Karpas-422 (cell line): ENCODE data around the gene NDUFS6. TPM values are rescaled to one million over a fixed set of nuclear protein-coding genes. Genes with fewer than 3 reads are reported as not detected.

ENCODE experiments used
- DNase-seq: peaks from one replicate; pipeline ENCODE4 v3.0.0-alpha.2; 2015
- H2AFZ ChIP-seq: fragments of 200-600 bp; sonication (generic); 2 replicates; pipeline ENCODE4 v1.6.1; 2014; ENCODE audit warnings: antibody characterized with exemption, low read length, mixed read lengths
- H3K27ac ChIP-seq: fragments of 200-600 bp; sonication (generic); 2 replicates; pipeline ENCODE4 v1.5.1; 2014; ENCODE audit warnings: mild to moderate bottlenecking, low read length, moderate library complexity
- H3K27me3 ChIP-seq: fragments of 200-600 bp; sonication (generic); 2 replicates; pipeline ENCODE4 v1.6.1; 2014; ENCODE audit warnings: low read length, mixed read lengths
- H3K36me3 ChIP-seq: fragments of 200-600 bp; sonication (generic); 2 replicates; pipeline ENCODE4 v1.6.1; 2014; ENCODE audit warnings: low read length, mixed read lengths; ENCODE audit not compliant: insufficient read depth
- H3K4me1 ChIP-seq: fragments of 200-600 bp; sonication (generic); 2 replicates; pipeline ENCODE4 v1.6.1; 2014; ENCODE audit warnings: mild to moderate bottlenecking, low read length, mixed read lengths
- H3K4me2 ChIP-seq: fragments of 200-600 bp; sonication (generic); 2 replicates; pipeline ENCODE4 v1.6.1; 2014; ENCODE audit warnings: low read length, low read depth, mild to moderate bottlenecking; ENCODE audit not compliant: poor library complexity, severe bottlenecking
- H3K4me3 ChIP-seq: fragments of 200-600 bp; sonication (generic); 2 replicates; pipeline ENCODE4 v1.5.1; 2014; ENCODE audit warnings: mild to moderate bottlenecking, antibody characterized with exemption, low read length, mixed read lengths
- H3K79me2 ChIP-seq: fragments of 200-600 bp; sonication (generic); 2 replicates; pipeline ENCODE4 v1.6.1; 2014; ENCODE audit warnings: mild to moderate bottlenecking, low read length, mixed read lengths
- H3K9ac ChIP-seq: fragments of 200-600 bp; sonication (generic); 2 replicates; pipeline ENCODE4 v1.6.0; 2014; ENCODE audit warnings: low read length
- H3K9me2 ChIP-seq: fragments of 200-600 bp; sonication (generic), shearing (Covaris generic); replicated peaks from 2 replicates; pipeline ENCODE4 v1.6.0; 2014; ENCODE audit warnings: mild to moderate bottlenecking, low read length, moderate library complexity; ENCODE audit not compliant: insufficient read depth
- H3K9me3 ChIP-seq: fragments of 300-700, 200-600 bp; sonication (generic); 2 replicates; pipeline ENCODE4 v1.6.1; 2014; ENCODE audit warnings: low read length, mixed read lengths
- H4K20me1 ChIP-seq: fragments of 200-600 bp; sonication (generic); 2 replicates; pipeline ENCODE4 v1.6.1; 2014; ENCODE audit warnings: mild to moderate bottlenecking, antibody characterized with exemption, low read length, low read depth; ENCODE audit not compliant: insufficient read depth
- total RNA-seq: library from RNA; depleted of rRNA; stranded (reverse); fragments of >200 nt; shearing (Covaris generic); gene quantifications from 2 replicates; pipeline ENCODE4 v1.2.3, GENCODE V29; 2014; ENCODE audit warnings: low replicate concordance

Gene NDUFS6
- total RNA-seq, 1 experiment from 2014 or later: 41.4 TPM

- Histone ChIP-seq H4K20me1 (no peaks in the 10 kb centered on the region), H3K4me1 (no peaks in the 10 kb centered on the region), H3K9ac (no peak overlapping the region), H2AFZ (no peak overlapping the region), H3K27me3 (no peaks in the 10 kb centered on the region), H3K27ac (no peak overlapping the region), H3K79me2 (no peaks in the 10 kb centered on the region), H3K4me3 (no peak overlapping the region), H3K9me2 (no peaks in the 10 kb centered on the region), H3K36me3 (no peaks in the 10 kb centered on the region), H3K9me3 (no peaks in the 10 kb centered on the region), H3K4me2 (no peak overlapping the region)
- DNase-seq: no peak
Observed at GRCh38 chr5:1845696-1846095, 44.5 kb downstream of the NDUFS6 start.

GRCh38 chr5:1846583-1846982 is 45.4 kb downstream of the NDUFS6 start:
- no peaks in the 10 kb centered on the region for H3K79me2 ChIP-seq
- H4K20me1 ChIP-seq: no peaks in the 10 kb centered on the region
- H3K9me2 ChIP-seq: no peaks in the 10 kb centered on the region
- H3K27ac ChIP-seq: no peak overlapping the region
- DNase-seq: no peak
- H3K9me3 ChIP-seq: no peaks in the 10 kb centered on the region
- no peak overlapping the region for H2AFZ ChIP-seq
- no peak overlapping the region for H3K9ac ChIP-seq
- no peaks in the 10 kb centered on the region for H3K4me1 ChIP-seq
- no peaks in the 10 kb centered on the region for H3K36me3 ChIP-seq
- H3K27me3 ChIP-seq: no peaks in the 10 kb centered on the region
- no peak overlapping the region for H3K4me2 ChIP-seq
- no peak overlapping the region for H3K4me3 ChIP-seq

- no peaks in the 10 kb centered on the region for H3K9me3 ChIP-seq
- no peak overlapping the region for H3K27ac ChIP-seq
- DNase-seq: no peak
- no peaks in the 10 kb centered on the region for H3K79me2 ChIP-seq
- no peaks in the 10 kb centered on the region for H3K4me1 ChIP-seq
- H3K4me2 ChIP-seq: no peak overlapping the region
- H3K9me2 ChIP-seq: no peaks in the 10 kb centered on the region
- H4K20me1 ChIP-seq: no peaks in the 10 kb centered on the region
- no peaks in the 10 kb centered on the region for H3K27me3 ChIP-seq
- no peak overlapping the region for H3K9ac ChIP-seq
- no peak overlapping the region for H3K4me3 ChIP-seq
- H3K36me3 ChIP-seq: no peaks in the 10 kb centered on the region
- no peak overlapping the region for H2AFZ ChIP-seq
Observed at GRCh38 chr5:1847056-1847455, 45.8 kb downstream of the NDUFS6 start.

GRCh38 chr5:1847611-1848010 is 46.4 kb downstream of the NDUFS6 start:
- H3K4me2 ChIP-seq: no peak overlapping the region
- no peaks in the 10 kb centered on the region for H3K36me3 ChIP-seq
- H3K27me3 ChIP-seq: no peaks in the 10 kb centered on the region
- H3K27ac ChIP-seq: no peak overlapping the region
- no peak overlapping the region for H3K9ac ChIP-seq
- no peak for DNase-seq
- H3K9me3 ChIP-seq: no peaks in the 10 kb centered on the region
- no peak overlapping the region for H3K4me3 ChIP-seq
- no peaks in the 10 kb centered on the region for H3K4me1 ChIP-seq
- H4K20me1 ChIP-seq: no peaks in the 10 kb centered on the region
- no peaks in the 10 kb centered on the region for H3K9me2 ChIP-seq
- H3K79me2 ChIP-seq: no peaks in the 10 kb centered on the region
- H2AFZ ChIP-seq: no peak overlapping the region

- no peaks in the 10 kb centered on the region for H4K20me1 ChIP-seq
- H3K4me3 ChIP-seq: no peak overlapping the region
- H3K79me2 ChIP-seq: no peaks in the 10 kb centered on the region
- DNase-seq: no peak
- no peaks in the 10 kb centered on the region for H3K27me3 ChIP-seq
- no peaks in the 10 kb centered on the region for H3K9me3 ChIP-seq
- no peak overlapping the region for H3K27ac ChIP-seq
- no peaks in the 10 kb centered on the region for H3K4me1 ChIP-seq
- no peaks in the 10 kb centered on the region for H3K9me2 ChIP-seq
- H3K4me2 ChIP-seq: no peak overlapping the region
- H3K36me3 ChIP-seq: no peaks in the 10 kb centered on the region
- no peak overlapping the region for H2AFZ ChIP-seq
- H3K9ac ChIP-seq: no peak overlapping the region
Observed at GRCh38 chr5:1850324-1851154, 49.3 kb downstream of the NDUFS6 start.

GRCh38 chr5:1851290-1851934 is 50.2 kb downstream of the NDUFS6 start:
- no peak overlapping the region for H3K4me3 ChIP-seq
- no peak overlapping the region for H3K9ac ChIP-seq
- DNase-seq: no peak
- H3K27ac ChIP-seq: no peak overlapping the region
- no peaks in the 10 kb centered on the region for H3K9me3 ChIP-seq
- H3K79me2 ChIP-seq: no peaks in the 10 kb centered on the region
- no peak overlapping the region for H2AFZ ChIP-seq
- no peak overlapping the region for H3K4me2 ChIP-seq
- H3K27me3 ChIP-seq: no peaks in the 10 kb centered on the region
- H4K20me1 ChIP-seq: no peaks in the 10 kb centered on the region
- H3K4me1 ChIP-seq: no peaks in the 10 kb centered on the region
- H3K9me2 ChIP-seq: no peaks in the 10 kb centered on the region
- no peaks in the 10 kb centered on the region for H3K36me3 ChIP-seq

- no peaks in the 10 kb centered on the region for H3K9me3 ChIP-seq
- H3K4me2 ChIP-seq: no peak overlapping the region
- H3K27me3 ChIP-seq: no peaks in the 10 kb centered on the region
- no peak for DNase-seq
- H3K4me1 ChIP-seq: no peaks in the 10 kb centered on the region
- H4K20me1 ChIP-seq: no peaks in the 10 kb centered on the region
- H3K4me3 ChIP-seq: no peak overlapping the region
- no peak overlapping the region for H2AFZ ChIP-seq
- no peak overlapping the region for H3K27ac ChIP-seq
- no peaks in the 10 kb centered on the region for H3K79me2 ChIP-seq
- no peaks in the 10 kb centered on the region for H3K9me2 ChIP-seq
- H3K36me3 ChIP-seq: no peaks in the 10 kb centered on the region
- H3K9ac ChIP-seq: no peak overlapping the region
Observed at GRCh38 chr5:1852324-1852947, 51.2 kb downstream of the NDUFS6 start.

- Histone ChIP-seq H4K20me1 (no peaks in the 10 kb centered on the region), H3K9me3 (no peaks in the 10 kb centered on the region), H3K4me3 (no peak overlapping the region), H3K4me1 (no peaks in the 10 kb centered on the region), H3K9me2 (no peaks in the 10 kb centered on the region), H3K79me2 (no peaks in the 10 kb centered on the region), H3K27me3 (no peaks in the 10 kb centered on the region), H2AFZ (no peak overlapping the region), H3K4me2 (no peak overlapping the region), H3K36me3 (no peaks in the 10 kb centered on the region), H3K27ac (no peak overlapping the region), H3K9ac (no peak overlapping the region)
- DNase-seq: no peak
Observed at GRCh38 chr5:1853531-1853930, 52.3 kb downstream of the NDUFS6 start.
